Tibial artery (tissue), 4 donors: Measurements from ENCODE around the gene DEPDC7.
"Not testable (repeated sequence)": the region's sequence is repeated elsewhere in the genome, so short reads cannot be mapped to it uniquely, and the experiment has no call there.

ENCODE experiments used
- DNase-seq, 2 donors: peaks; one replicate each; pipeline ENCODE4 v3.0.0-alpha.2; 2019
- H3K27ac ChIP-seq, 2 donors: fragments of 200-600 bp; sonication (generic) in 1 of 2; 1 replicate in 1 of 2; 2 replicates in 1 of 2; pipeline ENCODE4 v1.5.1; 2018 to 2019; ENCODE audit warnings: mild to moderate bottlenecking in 1 of 2
- H3K27me3 ChIP-seq, 2 donors: fragments of 200-600 bp; sonication (generic) in 1 of 2; one replicate each; pipeline versions ENCODE4 v1.5.1 to v1.6.0; 2016 to 2019
- H3K36me3 ChIP-seq, 3 donors: fragments of 200-600 bp; sonication (generic) in 2 of 3; one replicate each; pipeline ENCODE4 v1.5.1; 2016 to 2019; ENCODE audit warnings: mild to moderate bottlenecking in 2 of 3
- H3K4me1 ChIP-seq, 4 donors: fragments of 200-600 bp; sonication (generic) in 2 of 4; 1 replicate in 3 of 4; 2 replicates in 1 of 4; pipeline ENCODE4 v1.5.1; 2016 to 2019
- H3K4me3 ChIP-seq, 2 donors: fragments of 200-600 bp; sonication (generic) in 1 of 2; 1 replicate in 1 of 2; 2 replicates in 1 of 2; pipeline ENCODE4 v1.5.1; 2018 to 2019; ENCODE audit warnings: mild to moderate bottlenecking in 2 of 2
- H3K9me3 ChIP-seq, 3 donors: fragments of 200-600 bp; sonication (generic) in 1 of 3; one replicate each; pipeline ENCODE4 v1.5.1; 2016 to 2019
- CTCF ChIP-seq, 2 experiments: fragments of 200-600 bp in 1 of 2; fragments of 450-650 bp in 1 of 2; IDR thresholded peaks; one replicate each; pipeline ENCODE4 v1.5.1; 2017 to 2019; ENCODE audit warnings: antibody characterized with exemption in 2 of 2, mild to moderate bottlenecking in 1 of 2, moderate library complexity in 1 of 2
- intact Hi-C: fragments of 100-400 bp; cut with DNase I; formaldehyde crosslinking; loops from one replicate; pipeline ENCODE4 v1.15.0; 2023; ENCODE audit warnings: low total_unique reads

DEPDC7 gene

GRCh38 chr11:33044285-33044756, 28.6 kb downstream of the DEPDC7 start:
- H3K4me3 ChIP-seq = no peak overlapping the region
- DNase-seq = no peak
- no peaks in the 10 kb centered on the region for H3K27me3 ChIP-seq
- H3K4me1 ChIP-seq = peaks cover 0 to 16% (median 12%) of the 10 kb centered on the region in 4 donors
- no peak for TF ChIP-seq CTCF (IDR thresholded peaks at IDR 0.05)
- H3K27ac ChIP-seq = no peak overlapping the region
- H3K36me3 ChIP-seq = peaks cover 5 to 14% (median 13%) of the 10 kb centered on the region in 3 donors
- H3K9me3 ChIP-seq = no peaks in the 10 kb centered on the region
- intact Hi-C loops = no loop called here

- Histone ChIP-seq H3K27me3 (no peaks in the 10 kb centered on the region), H3K4me3 (no peak overlapping the region), H3K27ac (no peak overlapping the region), H3K36me3 (peaks cover 5 to 14% (median 13%) of the 10 kb centered on the region in 3 donors), H3K4me1 (peaks cover 0 to 16% (median 6%) of the 10 kb centered on the region in 4 donors), H3K9me3 (no peaks in the 10 kb centered on the region)
- intact Hi-C loops = no loop called here
- no peak for TF ChIP-seq CTCF (IDR thresholded peaks at IDR 0.05)
- no peak for DNase-seq
These were observed 30.0 kb downstream of the DEPDC7 start for GRCh38 chr11:33045551-33046255.

- peak in 1 of 2 donors; percentile 40 for DNase-seq
- H3K27ac ChIP-seq, H3K27me3 ChIP-seq, H3K4me1 ChIP-seq, H3K4me3 ChIP-seq, intact Hi-C loops, H3K9me3 ChIP-seq: not testable (repeated sequence)
- H3K36me3 ChIP-seq = peaks cover 5 to 18% (median 13%) of the 10 kb centered on the region in 3 donors
These were observed 33.0 kb downstream of the DEPDC7 start for GRCh38 chr11:33048701-33049100.

GRCh38 chr11:33049565-33050408, 34.1 kb downstream of the DEPDC7 start:
- peaks cover 8 to 22% (median 14%) of the 10 kb centered on the region in 3 donors for H3K36me3 ChIP-seq
- H3K9me3 ChIP-seq, H3K27ac ChIP-seq, H3K4me3 ChIP-seq, H3K4me1 ChIP-seq, DNase-seq, intact Hi-C loops, H3K27me3 ChIP-seq: not testable (repeated sequence)

GRCh38 chr11:33052231-33052630, 36.6 kb downstream of the DEPDC7 start:
- no peak for DNase-seq

GRCh38 chr11:33055375-33055774, 39.7 kb downstream of the DEPDC7 start:
- Histone ChIP-seq H3K4me3 (no peak overlapping the region), H3K36me3 (peaks cover 37 to 63% (median 47%) of the 10 kb centered on the region in 3 donors), H3K9me3 (no peaks in the 10 kb centered on the region), H3K4me1 (no peaks in the 10 kb centered on the region), H3K27me3 (no peaks in the 10 kb centered on the region), H3K27ac (no peak overlapping the region)
- no peak for TF ChIP-seq CTCF (IDR thresholded peaks at IDR 0.05)
- intact Hi-C loops = no loop called here
- DNase-seq = no peak

More at GRCh38 chr11:33052231-33052630, 36.6 kb downstream of the DEPDC7 start:
- H3K4me3 ChIP-seq = no peak overlapping the region
- no peak for TF ChIP-seq CTCF (IDR thresholded peaks at IDR 0.05)
- no peaks in the 10 kb centered on the region for H3K9me3 ChIP-seq
- H3K27ac ChIP-seq = no peak overlapping the region
- peaks cover 8 to 31% (median 18%) of the 10 kb centered on the region in 3 donors for H3K36me3 ChIP-seq
- no peaks in the 10 kb centered on the region for H3K27me3 ChIP-seq
- intact Hi-C loops = no loop called here
- no peaks in the 10 kb centered on the region for H3K4me1 ChIP-seq
